Peyer's patch (tissue), 4 donors: ENCODE data around the gene CABP4. TPM values are rescaled to one million over a fixed set of nuclear protein-coding genes. Genes with fewer than 3 reads are reported as not detected.

Experiments used
- DNase-seq, 3 donors: peaks; one replicate each; pipeline ENCODE4 v3.0.0-alpha.2; 2017 to 2019
- H3K27ac ChIP-seq, 4 donors: fragments of 200-600 bp; sonication (generic); one replicate each; pipeline ENCODE4 v1.5.1; 2016 to 2019
- H3K27me3 ChIP-seq, 2 donors: fragments of 200-600 bp; sonication (generic); one replicate each; pipeline ENCODE4 v1.5.1; 2019
- H3K36me3 ChIP-seq, 3 donors: fragments of 200-600 bp; sonication (generic); one replicate each; pipeline ENCODE4 v1.5.1; 2016 to 2019
- H3K4me1 ChIP-seq, 4 donors: fragments of 200-600 bp; sonication (generic); one replicate each; pipeline ENCODE4 v1.5.1; 2016 to 2019
- H3K4me3 ChIP-seq, 4 donors: fragments of 200-600 bp; sonication (generic); 1 replicate in 3 of 4; 2 replicates in 1 of 4; pipeline ENCODE4 v1.5.1; 2016 to 2019; ENCODE audit warnings: mild to moderate bottlenecking in 1 of 4
- H3K9me3 ChIP-seq, 4 donors: fragments of 200-600 bp; sonication (generic); one replicate each; pipeline ENCODE4 v1.5.1; 2016 to 2019; ENCODE audit warnings: mild to moderate bottlenecking in 1 of 4
- POLR2A ChIP-seq, 2 donors: fragments of 450-650 bp; IDR thresholded peaks; one replicate each; pipeline ENCODE4 v1.5.1; 2017; ENCODE audit warnings: antibody characterized with exemption in 2 of 2, mild to moderate bottlenecking in 2 of 2, moderate library complexity in 2 of 2
- small RNA-seq, 2 donors: library from RNA; depleted of rRNA; stranded (forward); fragments of <200 nt; gene quantifications; one replicate each; pipeline ENCODE3, GENCODE V24; 2016
- total RNA-seq, 4 donors: library from RNA; depleted of rRNA; stranded (reverse); fragments of >200 nt; gene quantifications; one replicate each; pipeline ENCODE4 v1.1.0, GENCODE V29; 2016
- TF ChIP-seq, protein P1 (sequence below), 6 experiments: fragments of 450-650 bp in 4 of 6; fragments of 200-600 bp in 2 of 6; sonication (generic) in 1 of 6; IDR thresholded peaks; one replicate each; pipeline ENCODE4 v1.5.1; 2017 to 2019; ENCODE audit warnings: antibody characterized with exemption in 6 of 6, mild to moderate bottlenecking in 3 of 6, moderate library complexity in 1 of 6

Gene CABP4
- total RNA-seq, 4 donors from 2014 or later, result 0.85 to 3.3 (median 0.94) TPM; not detected in 1

DNA sequence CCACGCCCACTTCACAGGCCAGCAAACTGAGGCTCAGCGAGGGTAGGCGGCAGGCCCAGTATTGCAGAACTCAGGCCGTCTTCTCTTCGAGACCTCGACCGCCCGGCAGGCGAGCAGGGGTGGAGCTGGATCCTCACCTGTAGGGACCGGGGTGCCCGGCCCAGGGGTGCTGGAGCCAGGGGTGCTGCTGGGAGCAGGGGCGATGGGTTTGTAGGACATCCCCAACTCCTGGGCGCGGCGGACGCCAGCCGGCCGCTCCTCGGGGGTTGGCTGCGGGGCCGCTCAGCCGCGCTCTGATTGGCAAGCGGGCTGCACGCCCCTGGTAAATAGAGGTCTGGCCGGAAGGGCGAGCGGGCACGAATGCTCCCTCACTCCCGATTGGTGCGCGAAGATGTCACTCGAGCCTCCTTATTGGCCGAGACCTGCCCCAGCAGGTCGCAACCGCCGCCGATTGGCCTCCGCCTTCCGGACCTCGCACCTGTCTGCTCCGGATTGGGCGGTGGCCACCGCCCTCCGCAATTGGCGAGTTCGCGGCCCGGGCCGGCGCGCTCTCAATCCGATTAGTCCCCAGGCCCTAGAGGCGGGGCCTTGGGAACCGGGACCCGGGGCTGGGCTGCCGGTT lies 52.8 kb downstream of the CABP4 start, which contains the start of gene CDK2AP2:
Gene CDK2AP2 (minus strand): TSS at position 299 of the 622 bp plus-strand sequence. CDS start 80 bp downstream, at position 219.
- Histone ChIP-seq H3K9me3 (no peaks in the 10 kb centered on the region), H3K36me3 (no peaks in the 10 kb centered on the region), H3K4me3 (peak within 1 kb of the TSS; percentile 70 to 87 (median 75)), H3K27me3 (no peaks in the 10 kb centered on the region), H3K4me1 (peaks cover 0 to 50% (median 34%) of the 10 kb centered on the region in 4 donors), H3K27ac (peak within 1 kb of the TSS; percentile 94 to 99 (median 97))
- TF ChIP-seq, protein P1, sequence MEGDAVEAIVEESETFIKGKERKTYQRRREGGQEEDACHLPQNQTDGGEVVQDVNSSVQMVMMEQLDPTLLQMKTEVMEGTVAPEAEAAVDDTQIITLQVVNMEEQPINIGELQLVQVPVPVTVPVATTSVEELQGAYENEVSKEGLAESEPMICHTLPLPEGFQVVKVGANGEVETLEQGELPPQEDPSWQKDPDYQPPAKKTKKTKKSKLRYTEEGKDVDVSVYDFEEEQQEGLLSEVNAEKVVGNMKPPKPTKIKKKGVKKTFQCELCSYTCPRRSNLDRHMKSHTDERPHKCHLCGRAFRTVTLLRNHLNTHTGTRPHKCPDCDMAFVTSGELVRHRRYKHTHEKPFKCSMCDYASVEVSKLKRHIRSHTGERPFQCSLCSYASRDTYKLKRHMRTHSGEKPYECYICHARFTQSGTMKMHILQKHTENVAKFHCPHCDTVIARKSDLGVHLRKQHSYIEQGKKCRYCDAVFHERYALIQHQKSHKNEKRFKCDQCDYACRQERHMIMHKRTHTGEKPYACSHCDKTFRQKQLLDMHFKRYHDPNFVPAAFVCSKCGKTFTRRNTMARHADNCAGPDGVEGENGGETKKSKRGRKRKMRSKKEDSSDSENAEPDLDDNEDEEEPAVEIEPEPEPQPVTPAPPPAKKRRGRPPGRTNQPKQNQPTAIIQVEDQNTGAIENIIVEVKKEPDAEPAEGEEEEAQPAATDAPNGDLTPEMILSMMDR (IDR thresholded peaks at IDR 0.05), result peak in 3 of 6 experiments; percentile 0 to 27 (median 25)
- peak; percentile 89 to 97 for TF ChIP-seq POLR2A (IDR thresholded peaks at IDR 0.05)
- peak; percentile 99 to 100 (median 99) for DNase-seq

GRCh38 chr11:67508486-67509121 lies 53.5 kb downstream of the CABP4 start:
- Histone ChIP-seq H3K4me1 (peaks cover 0 to 45% (median 30%) of the 10 kb centered on the region in 4 donors), H3K4me3 (peak overlapping the region; percentile 70 to 87 (median 75)), H3K9me3 (no peaks in the 10 kb centered on the region), H3K27ac (peak overlapping the region; percentile 94 to 99 (median 97)), H3K36me3 (no peaks in the 10 kb centered on the region), H3K27me3 (no peaks in the 10 kb centered on the region)
- peak; percentile 99 to 100 (median 100) for DNase-seq
- TF ChIP-seq POLR2A (IDR thresholded peaks at IDR 0.05), result peak; percentile 47 to 76
- TF ChIP-seq, protein P1 (IDR thresholded peaks at IDR 0.05), result peak in 1 of 6 experiments; percentile 21

GRCh38 chr11:67510023-67510345 lies 54.8 kb downstream of the CABP4 start:
- Histone ChIP-seq H3K27me3 (no peaks in the 10 kb centered on the region), H3K36me3 (no peaks in the 10 kb centered on the region), H3K27ac (no peak overlapping the region), H3K9me3 (no peaks in the 10 kb centered on the region), H3K4me3 (no peak overlapping the region), H3K4me1 (peaks cover 0 to 39% (median 25%) of the 10 kb centered on the region in 4 donors)
- no peak for TF ChIP-seq POLR2A (IDR thresholded peaks at IDR 0.05)
- TF ChIP-seq, protein P1 (IDR thresholded peaks at IDR 0.05), result no peak
- DNase-seq, result no peak

Small RNA genes lying within 50 kb of the gene (small RNA-seq; reads per million reads assigned to genes)
- 0 to 0.06 reads per million in 2 donors for gene MIR6752

Other genes with a start within 250 kb of the CABP4 start
- 100 to 1,000 TPM; 103 to 276 (median 163) TPM for gene GRK2, start 188.9 kb upstream of the CABP4 start, total RNA-seq
- gene ANKRD13D, start 166.1 kb upstream of the CABP4 start, total RNA-seq, result 10 to 100 TPM; 25.4 to 97.4 (median 41.5) TPM
- gene SSH3, start 151.8 kb upstream of the CABP4 start, total RNA-seq, result 100 to 1,000 TPM in 2 of 4 donors, 10 to 100 TPM in 2; 55.9 to 128 (median 99.9) TPM
- 100 to 1,000 TPM in 3 of 4 donors, 10 to 100 TPM in 1; 74.3 to 329 (median 272) TPM for gene POLD4, start 101.8 kb upstream of the CABP4 start, total RNA-seq
- 10 to 100 TPM in 2 of 4 donors, 1 to 10 TPM in 2; 1.2 to 14.9 (median 7.5) TPM for gene CLCF1, start 81.8 kb upstream of the CABP4 start, total RNA-seq
- 10 to 100 TPM; 37.0 to 73.4 (median 61.6) TPM for gene RAD9A, start 63.4 kb upstream of the CABP4 start, total RNA-seq
- gene PPP1CA, start 53.5 kb upstream of the CABP4 start, total RNA-seq, result 100 to 1,000 TPM; 156 to 213 (median 177) TPM
- gene TBC1D10C, start 51.3 kb upstream of the CABP4 start, total RNA-seq, result 10 to 100 TPM in 2 of 4 donors, 1 to 10 TPM in 2; 5.6 to 53.6 (median 9.3) TPM
- 1 to 10 TPM in 1 of 4 donors, under 1 TPM in 2, not detected in 1; 0.54 to 1.2 (median 0.83) TPM for gene CARNS1, start 39.7 kb upstream of the CABP4 start, total RNA-seq
- 10 to 100 TPM; 58.0 to 88.3 (median 63.5) TPM for gene RPS6KB2, start 26.9 kb upstream of the CABP4 start, total RNA-seq
- gene PTPRCAP, start 17.7 kb upstream of the CABP4 start, total RNA-seq, result 10 to 100 TPM; 17.3 to 56.9 (median 21.7) TPM
- 100 to 1,000 TPM in 3 of 4 donors, 10 to 100 TPM in 1; 68.5 to 161 (median 138) TPM for gene CORO1B, start 11.9 kb upstream of the CABP4 start, total RNA-seq
- gene GPR152, start 2.6 kb upstream of the CABP4 start, total RNA-seq, result not detected
- 100 to 1,000 TPM in 1 of 4 donors, 10 to 100 TPM in 3; 80.0 to 126 (median 86.1) TPM for gene TMEM134, start 13.9 kb downstream of the CABP4 start, total RNA-seq
- 10 to 100 TPM; 39.9 to 75.9 (median 58.4) TPM for gene AIP, start 27.7 kb downstream of the CABP4 start, total RNA-seq
- 100 to 1,000 TPM in 3 of 4 donors, 10 to 100 TPM in 1; 94.4 to 126 (median 109) TPM for gene PITPNM1, start 50.0 kb downstream of the CABP4 start, total RNA-seq
- gene CDK2AP2, start 52.8 kb downstream of the CABP4 start, total RNA-seq, result 10 to 100 TPM; 60.4 to 97.7 (median 77.2) TPM
- not detected for gene CABP2, start 68.1 kb downstream of the CABP4 start, total RNA-seq
- gene GSTP1, start 128.5 kb downstream of the CABP4 start, total RNA-seq, result 100 to 1,000 TPM; 237 to 451 (median 419) TPM
- 100 to 1,000 TPM; 297 to 532 (median 329) TPM for gene NDUFV1, start 151.6 kb downstream of the CABP4 start, total RNA-seq
- gene NUDT8, start 174.6 kb downstream of the CABP4 start, total RNA-seq, result 10 to 100 TPM in 3 of 4 donors, 1 to 10 TPM in 1; 5.0 to 64.1 (median 45.4) TPM
- gene TBX10, start 184.4 kb downstream of the CABP4 start, total RNA-seq, result 10 to 100 TPM in 3 of 4 donors, not detected in 1; 16.9 to 82.5 (median 64.1) TPM
- gene ACY3, start 195.4 kb downstream of the CABP4 start, total RNA-seq, result 100 to 1,000 TPM in 2 of 4 donors, 10 to 100 TPM in 2; 12.4 to 176 (median 105) TPM
- gene ALDH3B2, start 219.3 kb downstream of the CABP4 start, total RNA-seq, result not detected